Activated B cell treated with CpG ODN at 0.5 μM for 24 hours (primary cell): ENCODE measurements around the gene CYP26C1. TPM values are rescaled to one million over a fixed set of nuclear protein-coding genes. Genes with fewer than 3 reads are reported as not detected.

Source experiments
- ATAC-seq: fragments of 200-7000 bp; cut with Tn5 transposase; one replicate; pipeline ENCODE4 v1.10.0; 2021; ENCODE audit warnings: low read depth, mild to moderate bottlenecking, moderate library complexity
- CTCF ChIA-PET: fragments of 350-600 bp; sonication (Branson Sonifier 250); formaldehyde crosslinking; loops from one replicate; lab custom pipeline; 2021; ENCODE audit warnings: antibody characterized with exemption; lab: Charles Lee
- POLR2A ChIA-PET: fragments of 350-600 bp; sonication (Branson Sonifier 250); formaldehyde crosslinking; loops from one replicate; lab custom pipeline; 2021; ENCODE audit warnings: antibody characterized with exemption; lab: Charles Lee
- DNase-seq: peaks from one replicate; pipeline ENCODE4 v3.0.0; 2022
- H3K27ac Mint-ChIP-seq: one replicate; pipeline ENCODE4 v1.8.0; 2020; ENCODE audit warnings: mixed read lengths
- H3K27me3 Mint-ChIP-seq: one replicate; pipeline ENCODE4 v1.8.0; 2021; ENCODE audit warnings: mixed read lengths
- H3K36me3 Mint-ChIP-seq: one replicate; pipeline ENCODE4 v1.8.0; 2021; ENCODE audit warnings: low read depth, mixed read lengths
- H3K4me1 Mint-ChIP-seq: one replicate; pipeline ENCODE4 v1.8.0; 2021; ENCODE audit warnings: mixed read lengths
- H3K4me3 Mint-ChIP-seq: one replicate; pipeline ENCODE4 v1.8.0; 2020; ENCODE audit warnings: mild to moderate bottlenecking, mixed read lengths
- H3K9me3 Mint-ChIP-seq: one replicate; pipeline ENCODE4 v1.8.0; 2020; ENCODE audit warnings: mixed read lengths
- CTCF ChIP-seq: fragments of 200-600 bp; IDR thresholded peaks from one replicate; pipeline ENCODE4 v1.8.0; 2022; ENCODE audit warnings: antibody characterized with exemption, mild to moderate bottlenecking
- intact Hi-C: fragments of 100-400 bp; cut with micrococcal nuclease; formaldehyde crosslinking; loops from one replicate; pipeline ENCODE4 v1.15.1; 2024
- total RNA-seq: library from RNA; stranded (reverse); gene quantifications from 2 replicates; pipeline ENCODE4 v1.2.3, GENCODE V29; 2022

CYP26C1 gene
- total RNA-seq, 1 donor from 2014 or later: 0.24 TPM

GRCh38 chr10:93074147-93074596, 13.6 kb downstream of the CYP26C1 start:
- no peak for DNase-seq
- TF ChIP-seq CTCF: no peak
- ChIA-PET POLR2A (interaction anchor here (0.5 kb wide), 1 partner anchor 294 kb away, joined by 3 read pairs; no protein-coding TSS in a partner anchor), CTCF (no interaction called here)
- no peaks in the 10 kb centered on the region for H3K36me3 Mint-ChIP-seq
- H3K27ac Mint-ChIP-seq: no peak overlapping the region
- intact Hi-C loops: loop anchor here (1.0 kb wide), 1 partner anchor 12 kb away; no protein-coding TSS in a partner anchor
- no peak for ATAC-seq
- peaks cover 68% of the 10 kb centered on the region for H3K27me3 Mint-ChIP-seq
- H3K9me3 Mint-ChIP-seq: no peaks in the 10 kb centered on the region
- peaks cover 40% of the 10 kb centered on the region for H3K4me1 Mint-ChIP-seq
- peak overlapping the region; percentile 71 for H3K4me3 Mint-ChIP-seq

DNA sequence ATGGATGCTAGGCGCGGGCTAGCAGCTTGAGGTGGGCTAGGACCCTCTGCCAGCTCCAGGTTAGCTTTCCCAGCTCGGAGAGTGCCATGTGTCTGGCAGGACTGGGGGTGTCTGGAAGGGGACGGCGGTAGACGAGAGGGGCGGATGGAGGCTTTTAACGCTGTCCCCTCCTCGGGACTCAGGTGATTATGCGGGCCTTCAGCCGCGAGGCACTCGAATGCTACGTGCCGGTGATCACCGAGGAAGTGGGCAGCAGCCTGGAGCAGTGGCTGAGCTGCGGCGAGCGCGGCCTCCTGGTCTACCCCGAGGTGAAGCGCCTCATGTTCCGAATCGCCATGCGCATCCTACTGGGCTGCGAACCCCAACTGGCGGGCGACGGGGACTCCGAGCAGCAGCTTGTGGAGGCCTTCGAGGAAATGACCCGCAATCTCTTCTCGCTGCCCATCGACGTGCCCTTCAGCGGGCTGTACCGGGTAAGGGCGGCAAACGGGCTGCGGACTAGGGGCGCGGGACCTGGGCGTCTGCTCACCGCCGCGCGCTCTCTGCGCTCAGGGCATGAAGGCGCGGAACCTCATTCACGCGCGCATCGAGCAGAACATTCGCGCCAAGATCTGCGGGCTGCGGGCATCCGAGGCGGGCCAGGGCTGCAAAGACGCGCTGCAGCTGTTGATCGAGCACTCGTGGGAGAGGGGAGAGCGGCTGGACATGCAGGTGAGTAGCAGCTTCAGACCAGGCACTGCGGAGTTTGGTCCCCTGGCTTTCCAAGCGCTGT, 14.2 kb downstream of the CYP26C1 start:
- ChIA-PET POLR2A (no interaction called here), CTCF (interaction anchor here (1.6 kb wide), 1 partner anchor 216 kb away, joined by 5 read pairs; no protein-coding TSS in a partner anchor)
- peaks cover 71% of the 10 kb centered on the region for H3K27me3 Mint-ChIP-seq
- intact Hi-C loops: loop anchor here (1.0 kb wide), 1 partner anchor 12 kb away; no protein-coding TSS in a partner anchor
- no peak for TF ChIP-seq CTCF
- H3K4me1 Mint-ChIP-seq: peaks cover 40% of the 10 kb centered on the region
- H3K27ac Mint-ChIP-seq: no peak overlapping the region
- ATAC-seq (no peak), DNase-seq (no peak)
- no peaks in the 10 kb centered on the region for H3K9me3 Mint-ChIP-seq
- no peaks in the 10 kb centered on the region for H3K36me3 Mint-ChIP-seq
- peak overlapping the region; percentile 71 for H3K4me3 Mint-ChIP-seq

GRCh38 chr10:93075369-93076221, 15.0 kb downstream of the CYP26C1 start:
- ChIA-PET CTCF (interaction anchor here (1.6 kb wide), 1 partner anchor 215 kb away, joined by 5 read pairs; no protein-coding TSS in a partner anchor), POLR2A (no interaction called here)
- ATAC-seq: no peak
- TF ChIP-seq CTCF: no peak
- no peak overlapping the region for H3K4me3 Mint-ChIP-seq
- no peaks in the 10 kb centered on the region for H3K9me3 Mint-ChIP-seq
- no peaks in the 10 kb centered on the region for H3K36me3 Mint-ChIP-seq
- peaks cover 71% of the 10 kb centered on the region for H3K27me3 Mint-ChIP-seq
- intact Hi-C loops: no loop called here
- DNase-seq: no peak
- peaks cover 44% of the 10 kb centered on the region for H3K4me1 Mint-ChIP-seq
- H3K27ac Mint-ChIP-seq: no peak overlapping the region

GRCh38 chr10:93076871-93077270, 16.3 kb downstream of the CYP26C1 start:
- CTCF ChIA-PET: interaction anchor here (0.9 to 1.3 kb wide), 4 partner anchors 9 to 278 kb away, joined by 3 read pairs; no protein-coding TSS in a partner anchor
- no peak for TF ChIP-seq CTCF

More at GRCh38 chr10:93076871-93077270, 16.3 kb downstream of the CYP26C1 start:
- POLR2A ChIA-PET: no interaction called here
- Mint-ChIP-seq H3K4me3 (no peak overlapping the region), H3K27ac (no peak overlapping the region), H3K4me1 (peaks cover 34% of the 10 kb centered on the region), H3K27me3 (peaks cover 69% of the 10 kb centered on the region), H3K36me3 (no peaks in the 10 kb centered on the region), H3K9me3 (no peaks in the 10 kb centered on the region)
- DNase-seq (no peak), ATAC-seq (no peak)
- intact Hi-C loops: no loop called here
